ENCODE measurements around the gene USP17L5. TPM values are rescaled to one million over a fixed set of nuclear protein-coding genes. Genes with fewer than 3 reads are reported as not detected.
"Not testable (repeated sequence)": the region's sequence is repeated elsewhere in the genome, so short reads cannot be mapped to it uniquely, and the experiment has no call there.

The USP17L5 gene, protein sequence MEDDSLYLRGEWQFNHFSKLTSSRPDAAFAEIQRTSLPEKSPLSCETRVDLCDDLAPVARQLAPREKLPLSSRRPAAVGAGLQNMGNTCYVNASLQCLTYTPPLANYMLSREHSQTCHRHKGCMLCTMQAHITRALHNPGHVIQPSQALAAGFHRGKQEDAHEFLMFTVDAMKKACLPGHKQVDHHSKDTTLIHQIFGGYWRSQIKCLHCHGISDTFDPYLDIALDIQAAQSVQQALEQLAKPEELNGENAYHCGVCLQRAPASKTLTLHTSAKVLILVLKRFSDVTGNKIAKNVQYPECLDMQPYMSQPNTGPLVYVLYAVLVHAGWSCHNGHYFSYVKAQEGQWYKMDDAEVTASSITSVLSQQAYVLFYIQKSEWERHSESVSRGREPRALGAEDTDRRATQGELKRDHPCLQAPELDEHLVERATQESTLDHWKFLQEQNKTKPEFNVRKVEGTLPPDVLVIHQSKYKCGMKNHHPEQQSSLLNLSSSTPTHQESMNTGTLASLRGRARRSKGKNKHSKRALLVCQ
- total RNA-seq (2021) (not detected in 2 replicates), Bru-seq, nascent RNA (not detected), BruChase-seq, experiment 1, labeled RNA remaining after a 2-hour chase (not detected), BruChase-seq, experiment 2, labeled RNA remaining after a 6-hour chase (not detected)
- long read RNA-seq: 0 reads

DNA sequence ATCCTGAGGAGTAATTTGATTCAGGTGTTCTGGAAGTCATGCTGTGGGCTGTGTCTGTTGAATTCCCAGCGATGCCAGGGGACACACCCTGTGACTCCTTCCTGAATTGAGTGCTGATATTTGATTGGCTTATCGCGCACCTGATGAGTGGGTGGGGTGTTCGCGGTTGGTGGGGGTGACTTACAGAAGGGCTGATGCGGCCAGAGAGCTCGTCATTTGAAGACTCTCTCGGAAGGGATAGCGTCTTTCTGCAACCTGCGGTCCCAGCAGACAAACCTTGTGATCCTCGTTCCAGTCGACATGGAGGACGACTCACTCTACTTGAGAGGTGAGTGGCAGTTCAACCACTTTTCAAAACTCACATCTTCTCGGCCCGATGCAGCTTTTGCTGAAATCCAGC, at the start of gene USP17L5:
Gene USP17L5, plus strand, starts transcription at position 301 of the 400 bp plus-strand sequence. Its CDS starts 0 bp downstream, at position 301.
- DNase-seq (ENCODE audit: low spot score); H3K27ac ChIP-seq (ENCODE audit: low read depth, low read length, poor library complexity, severe bottlenecking); H3K4me3 ChIP-seq (ENCODE audit: low read depth, low read length, poor library complexity, severe bottlenecking); POLR2A ChIA-PET (ENCODE audit: low non-redundant PET); intact Hi-C loops (cut with micrococcal nuclease; ENCODE audit: unreplicated experiment); H3K27me3 ChIP-seq (replicated peaks; ENCODE audit: insufficient read depth, low read depth, low read length, poor library complexity); H3K4me1 ChIP-seq (ENCODE audit: insufficient read depth, low read length, poor library complexity, severe bottlenecking); H3K36me3 ChIP-seq (ENCODE audit: insufficient read depth, low read length, poor library complexity, severe bottlenecking); H3K9me3 ChIP-seq (ENCODE audit: low read depth, low read length, poor library complexity, severe bottlenecking); BruUV-seq (replicated peaks); CTCF ChIA-PET: not testable (repeated sequence)

DNA sequence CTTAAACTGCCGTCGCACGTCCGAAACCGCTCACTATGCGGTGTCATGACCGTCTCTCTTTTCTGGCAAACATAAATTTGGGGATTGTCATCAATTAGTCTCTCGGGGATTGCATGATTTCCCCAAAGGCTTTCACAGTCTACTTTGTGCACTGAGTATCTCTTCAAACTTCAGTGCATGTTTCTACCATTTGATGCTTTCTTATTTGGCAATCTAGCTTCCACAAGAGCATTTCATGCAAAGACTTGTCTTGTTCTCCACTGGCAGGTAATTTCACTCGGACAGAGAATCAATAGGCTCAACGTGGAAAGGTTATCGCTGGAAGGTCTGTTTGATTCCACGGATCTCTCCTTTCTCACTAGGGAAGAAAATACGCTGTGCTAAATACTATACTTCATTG, 15.0 kb upstream of the USP17L5 start:
- POLR2A ChIA-PET (ENCODE audit: low non-redundant PET); intact Hi-C loops (cut with micrococcal nuclease; ENCODE audit: unreplicated experiment); H3K4me1 ChIP-seq (ENCODE audit: insufficient read depth, low read length, poor library complexity, severe bottlenecking); BruUV-seq (replicated peaks); CTCF ChIA-PET; H3K27ac ChIP-seq (ENCODE audit: low read depth, low read length, poor library complexity, severe bottlenecking); DNase-seq (ENCODE audit: low spot score); H3K36me3 ChIP-seq (ENCODE audit: insufficient read depth, low read length, poor library complexity, severe bottlenecking); H3K27me3 ChIP-seq (replicated peaks; ENCODE audit: insufficient read depth, low read depth, low read length, poor library complexity); H3K4me3 ChIP-seq (ENCODE audit: low read depth, low read length, poor library complexity, severe bottlenecking); H3K9me3 ChIP-seq (ENCODE audit: low read depth, low read length, poor library complexity, severe bottlenecking): not testable (repeated sequence)

DNA sequence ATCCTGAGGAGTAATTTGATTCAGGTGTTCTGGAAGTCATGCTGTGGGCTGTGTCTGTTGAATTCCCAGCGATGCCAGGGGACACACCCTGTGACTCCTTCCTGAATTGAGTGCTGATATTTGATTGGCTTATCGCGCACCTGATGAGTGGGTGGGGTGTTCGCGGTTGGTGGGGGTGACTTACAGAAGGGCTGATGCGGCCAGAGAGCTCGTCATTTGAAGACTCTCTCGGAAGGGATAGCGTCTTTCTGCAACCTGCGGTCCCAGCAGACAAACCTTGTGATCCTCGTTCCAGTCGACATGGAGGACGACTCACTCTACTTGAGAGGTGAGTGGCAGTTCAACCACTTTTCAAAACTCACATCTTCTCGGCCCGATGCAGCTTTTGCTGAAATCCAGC, 14.3 kb upstream of the USP17L5 start, which contains the start of gene USP17L24:
Gene USP17L24, plus strand, starts transcription at position 301 of the 400 bp plus-strand sequence. Its CDS starts 0 bp downstream, at position 301.
- H3K9me3 ChIP-seq (ENCODE audit: low read depth, low read length, poor library complexity, severe bottlenecking); H3K4me1 ChIP-seq (ENCODE audit: insufficient read depth, low read length, poor library complexity, severe bottlenecking); DNase-seq (ENCODE audit: low spot score); intact Hi-C loops (cut with micrococcal nuclease; ENCODE audit: unreplicated experiment); H3K36me3 ChIP-seq (ENCODE audit: insufficient read depth, low read length, poor library complexity, severe bottlenecking); BruUV-seq (replicated peaks); H3K27me3 ChIP-seq (replicated peaks; ENCODE audit: insufficient read depth, low read depth, low read length, poor library complexity); H3K4me3 ChIP-seq (ENCODE audit: low read depth, low read length, poor library complexity, severe bottlenecking); H3K27ac ChIP-seq (ENCODE audit: low read depth, low read length, poor library complexity, severe bottlenecking); CTCF ChIA-PET; POLR2A ChIA-PET (ENCODE audit: low non-redundant PET): not testable (repeated sequence)

DNA sequence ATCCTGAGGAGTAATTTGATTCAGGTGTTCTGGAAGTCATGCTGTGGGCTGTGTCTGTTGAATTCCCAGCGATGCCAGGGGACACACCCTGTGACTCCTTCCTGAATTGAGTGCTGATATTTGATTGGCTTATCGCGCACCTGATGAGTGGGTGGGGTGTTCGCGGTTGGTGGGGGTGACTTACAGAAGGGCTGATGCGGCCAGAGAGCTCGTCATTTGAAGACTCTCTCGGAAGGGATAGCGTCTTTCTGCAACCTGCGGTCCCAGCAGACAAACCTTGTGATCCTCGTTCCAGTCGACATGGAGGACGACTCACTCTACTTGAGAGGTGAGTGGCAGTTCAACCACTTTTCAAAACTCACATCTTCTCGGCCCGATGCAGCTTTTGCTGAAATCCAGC, 9.6 kb upstream of the USP17L5 start, which contains the start of gene USP17L25:
Gene USP17L25, plus strand, starts transcription at position 301 of the 400 bp plus-strand sequence. Its CDS starts 0 bp downstream, at position 301.
- H3K4me3 ChIP-seq (ENCODE audit: low read depth, low read length, poor library complexity, severe bottlenecking); H3K4me1 ChIP-seq (ENCODE audit: insufficient read depth, low read length, poor library complexity, severe bottlenecking); H3K27ac ChIP-seq (ENCODE audit: low read depth, low read length, poor library complexity, severe bottlenecking); CTCF ChIA-PET; DNase-seq (ENCODE audit: low spot score); POLR2A ChIA-PET (ENCODE audit: low non-redundant PET); H3K27me3 ChIP-seq (replicated peaks; ENCODE audit: insufficient read depth, low read depth, low read length, poor library complexity); H3K9me3 ChIP-seq (ENCODE audit: low read depth, low read length, poor library complexity, severe bottlenecking); H3K36me3 ChIP-seq (ENCODE audit: insufficient read depth, low read length, poor library complexity, severe bottlenecking); intact Hi-C loops (cut with micrococcal nuclease; ENCODE audit: unreplicated experiment); BruUV-seq (replicated peaks): not testable (repeated sequence)

- H3K4me3 ChIP-seq (ENCODE audit: low read depth, low read length, poor library complexity, severe bottlenecking); intact Hi-C loops (cut with micrococcal nuclease; ENCODE audit: unreplicated experiment); H3K4me1 ChIP-seq (ENCODE audit: insufficient read depth, low read length, poor library complexity, severe bottlenecking); H3K9me3 ChIP-seq (ENCODE audit: low read depth, low read length, poor library complexity, severe bottlenecking); POLR2A ChIA-PET (ENCODE audit: low non-redundant PET); H3K27ac ChIP-seq (ENCODE audit: low read depth, low read length, poor library complexity, severe bottlenecking); H3K27me3 ChIP-seq (replicated peaks; ENCODE audit: insufficient read depth, low read depth, low read length, poor library complexity); CTCF ChIA-PET; H3K36me3 ChIP-seq (ENCODE audit: insufficient read depth, low read length, poor library complexity, severe bottlenecking); DNase-seq (ENCODE audit: low spot score); BruUV-seq (replicated peaks): not testable (repeated sequence)
Observed at GRCh38 chr4:9334358-9334757, 4.8 kb upstream of the USP17L5 start, which contains the start of gene USP17L26. Gene USP17L26, plus strand, starts transcription at chr4:9334658. Its CDS starts 0 bp downstream, at chr4:9334658.

DNA sequence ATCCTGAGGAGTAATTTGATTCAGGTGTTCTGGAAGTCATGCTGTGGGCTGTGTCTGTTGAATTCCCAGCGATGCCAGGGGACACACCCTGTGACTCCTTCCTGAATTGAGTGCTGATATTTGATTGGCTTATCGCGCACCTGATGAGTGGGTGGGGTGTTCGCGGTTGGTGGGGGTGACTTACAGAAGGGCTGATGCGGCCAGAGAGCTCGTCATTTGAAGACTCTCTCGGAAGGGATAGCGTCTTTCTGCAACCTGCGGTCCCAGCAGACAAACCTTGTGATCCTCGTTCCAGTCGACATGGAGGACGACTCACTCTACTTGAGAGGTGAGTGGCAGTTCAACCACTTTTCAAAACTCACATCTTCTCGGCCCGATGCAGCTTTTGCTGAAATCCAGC, 4.6 kb downstream of the USP17L5 start, which contains the start of gene USP17L27:
Gene USP17L27, plus strand, starts transcription at position 301 of the 400 bp plus-strand sequence. Its CDS starts 0 bp downstream, at position 301.
- CTCF ChIA-PET; H3K9me3 ChIP-seq (ENCODE audit: low read depth, low read length, poor library complexity, severe bottlenecking); H3K27me3 ChIP-seq (replicated peaks; ENCODE audit: insufficient read depth, low read depth, low read length, poor library complexity); DNase-seq (ENCODE audit: low spot score); intact Hi-C loops (cut with micrococcal nuclease; ENCODE audit: unreplicated experiment); H3K4me3 ChIP-seq (ENCODE audit: low read depth, low read length, poor library complexity, severe bottlenecking); H3K27ac ChIP-seq (ENCODE audit: low read depth, low read length, poor library complexity, severe bottlenecking); BruUV-seq (replicated peaks); POLR2A ChIA-PET (ENCODE audit: low non-redundant PET); H3K36me3 ChIP-seq (ENCODE audit: insufficient read depth, low read length, poor library complexity, severe bottlenecking); H3K4me1 ChIP-seq (ENCODE audit: insufficient read depth, low read length, poor library complexity, severe bottlenecking): not testable (repeated sequence)

DNA sequence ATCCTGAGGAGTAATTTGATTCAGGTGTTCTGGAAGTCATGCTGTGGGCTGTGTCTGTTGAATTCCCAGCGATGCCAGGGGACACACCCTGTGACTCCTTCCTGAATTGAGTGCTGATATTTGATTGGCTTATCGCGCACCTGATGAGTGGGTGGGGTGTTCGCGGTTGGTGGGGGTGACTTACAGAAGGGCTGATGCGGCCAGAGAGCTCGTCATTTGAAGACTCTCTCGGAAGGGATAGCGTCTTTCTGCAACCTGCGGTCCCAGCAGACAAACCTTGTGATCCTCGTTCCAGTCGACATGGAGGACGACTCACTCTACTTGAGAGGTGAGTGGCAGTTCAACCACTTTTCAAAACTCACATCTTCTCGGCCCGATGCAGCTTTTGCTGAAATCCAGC, 9.4 kb downstream of the USP17L5 start, which contains the start of gene USP17L28:
Gene USP17L28, plus strand, starts transcription at position 301 of the 400 bp plus-strand sequence. Its CDS starts 0 bp downstream, at position 301.
- POLR2A ChIA-PET (ENCODE audit: low non-redundant PET); CTCF ChIA-PET; H3K9me3 ChIP-seq (ENCODE audit: low read depth, low read length, poor library complexity, severe bottlenecking); H3K4me1 ChIP-seq (ENCODE audit: insufficient read depth, low read length, poor library complexity, severe bottlenecking); H3K27me3 ChIP-seq (replicated peaks; ENCODE audit: insufficient read depth, low read depth, low read length, poor library complexity); intact Hi-C loops (cut with micrococcal nuclease; ENCODE audit: unreplicated experiment); H3K36me3 ChIP-seq (ENCODE audit: insufficient read depth, low read length, poor library complexity, severe bottlenecking); BruUV-seq (replicated peaks); H3K27ac ChIP-seq (ENCODE audit: low read depth, low read length, poor library complexity, severe bottlenecking); DNase-seq (ENCODE audit: low spot score); H3K4me3 ChIP-seq (ENCODE audit: low read depth, low read length, poor library complexity, severe bottlenecking): not testable (repeated sequence)
